OCI-LY1 (cell line): Measurements from ENCODE around the gene CANT1.

Experiments
- EZH2 ChIP-seq: fragments of 200-600 bp; sonication (generic), shearing (Covaris generic); IDR thresholded peaks from 2 replicates; pipeline ENCODE4 v1.8.0; 2017; ENCODE audit warnings: borderline replicate concordance, mixed run types, mild to moderate bottlenecking, antibody characterized with exemption, low read length, moderate library complexity, mixed read lengths
- TF ChIP-seq, protein P1 (sequence below): fragments of 200-600 bp; sonication (generic), shearing (Covaris generic); IDR thresholded peaks from 2 replicates; pipeline ENCODE4 v1.5.1; 2017; ENCODE audit warnings: mild to moderate bottlenecking, antibody characterized with exemption, low read length, moderate library complexity, mixed read lengths

DNA sequence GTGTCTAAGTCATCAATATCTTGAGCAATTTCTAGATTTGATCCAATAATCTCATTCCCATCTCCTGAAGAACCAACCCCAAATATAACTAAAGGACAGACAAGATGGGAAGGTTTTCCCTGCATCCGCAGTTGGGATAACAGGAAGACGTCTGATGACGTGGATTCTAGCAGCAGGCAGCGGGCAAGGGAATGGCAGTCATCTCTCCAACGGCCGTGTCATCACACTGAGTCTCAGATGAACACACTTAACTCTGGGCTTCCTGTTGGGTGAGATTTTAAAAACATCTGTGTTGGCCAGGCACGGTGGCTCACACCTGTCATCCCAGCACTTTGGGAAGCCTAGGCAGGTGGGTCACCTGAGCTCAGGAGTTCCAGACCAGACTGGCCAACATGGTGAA lies 63.4 kb downstream of the CANT1 start:
- TF ChIP-seq, protein P1, sequence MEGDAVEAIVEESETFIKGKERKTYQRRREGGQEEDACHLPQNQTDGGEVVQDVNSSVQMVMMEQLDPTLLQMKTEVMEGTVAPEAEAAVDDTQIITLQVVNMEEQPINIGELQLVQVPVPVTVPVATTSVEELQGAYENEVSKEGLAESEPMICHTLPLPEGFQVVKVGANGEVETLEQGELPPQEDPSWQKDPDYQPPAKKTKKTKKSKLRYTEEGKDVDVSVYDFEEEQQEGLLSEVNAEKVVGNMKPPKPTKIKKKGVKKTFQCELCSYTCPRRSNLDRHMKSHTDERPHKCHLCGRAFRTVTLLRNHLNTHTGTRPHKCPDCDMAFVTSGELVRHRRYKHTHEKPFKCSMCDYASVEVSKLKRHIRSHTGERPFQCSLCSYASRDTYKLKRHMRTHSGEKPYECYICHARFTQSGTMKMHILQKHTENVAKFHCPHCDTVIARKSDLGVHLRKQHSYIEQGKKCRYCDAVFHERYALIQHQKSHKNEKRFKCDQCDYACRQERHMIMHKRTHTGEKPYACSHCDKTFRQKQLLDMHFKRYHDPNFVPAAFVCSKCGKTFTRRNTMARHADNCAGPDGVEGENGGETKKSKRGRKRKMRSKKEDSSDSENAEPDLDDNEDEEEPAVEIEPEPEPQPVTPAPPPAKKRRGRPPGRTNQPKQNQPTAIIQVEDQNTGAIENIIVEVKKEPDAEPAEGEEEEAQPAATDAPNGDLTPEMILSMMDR = no peak
- no peak for TF ChIP-seq EZH2
